H9 (cell line): ENCODE data around the gene PNLIP. TPM values are rescaled to one million over a fixed set of nuclear protein-coding genes. Genes with fewer than 3 reads are reported as not detected.

Source experiments
- DNase-seq: peaks from one replicate; pipeline ENCODE4 v3.0.0-alpha.2; 2017
- H2AFZ ChIP-seq: one replicate; pipeline ENCODE4 v1.6.1; 2013; ENCODE audit warnings: mild to moderate bottlenecking, low read length, control low read depth, moderate library complexity
- H2AK5ac ChIP-seq: 2 replicates; pipeline ENCODE4 v1.6.1; 2013; ENCODE audit warnings: low read length, control low read depth, mixed read lengths; ENCODE audit not compliant: insufficient read length
- H2BK120ac ChIP-seq: one replicate; pipeline ENCODE4 v1.6.1; 2013; ENCODE audit warnings: low read depth, mild to moderate bottlenecking, low read length, control low read depth, inconsistent platforms; ENCODE audit not compliant: poor library complexity, severe bottlenecking
- H2BK12ac ChIP-seq: 2 replicates; pipeline ENCODE4 v1.6.1; 2013; ENCODE audit warnings: low read length, control low read depth, mixed read lengths, low read depth; ENCODE audit not compliant: insufficient read length
- H2BK15ac ChIP-seq: 2 replicates; pipeline ENCODE4 v1.6.1; 2013; ENCODE audit warnings: low read depth, low read length, control low read depth
- H2BK20ac ChIP-seq: one replicate; pipeline ENCODE4 v1.6.1; 2013; ENCODE audit warnings: low read depth, mild to moderate bottlenecking, low read length, control low read depth, inconsistent platforms; ENCODE audit not compliant: poor library complexity, severe bottlenecking
- H2BK5ac ChIP-seq: 2 replicates; pipeline ENCODE4 v1.6.1; 2013; ENCODE audit warnings: low read length, control low read depth, mixed read lengths; ENCODE audit not compliant: insufficient read length
- H3K14ac ChIP-seq: 2 replicates; pipeline ENCODE4 v1.6.1; 2013; ENCODE audit warnings: low read length, control low read depth; ENCODE audit not compliant: insufficient read depth
- H3K18ac ChIP-seq: 2 replicates; pipeline ENCODE4 v1.6.1; 2013; ENCODE audit warnings: low read depth, mild to moderate bottlenecking, mixed read lengths, low read length, control low read depth; ENCODE audit not compliant: insufficient read length
- H3K23ac ChIP-seq: 2 replicates; pipeline ENCODE4 v1.6.1; 2013; ENCODE audit warnings: low read length, control low read depth, mixed read lengths, low read depth; ENCODE audit not compliant: insufficient read length
- H3K23me2 ChIP-seq: 2 replicates; pipeline ENCODE4 v1.6.1; 2013; ENCODE audit warnings: low read depth, mild to moderate bottlenecking, mixed read lengths, low read length, control low read depth; ENCODE audit not compliant: insufficient read length, poor library complexity, severe bottlenecking
- H3K27ac ChIP-seq: 2 replicates; pipeline ENCODE4 v1.5.1; 2013; ENCODE audit warnings: low read length, control low read depth, mixed read lengths, low read depth; ENCODE audit not compliant: insufficient read length
- H3K27me3 ChIP-seq: 2 replicates; pipeline ENCODE4 v1.6.1; 2013; ENCODE audit warnings: low read length, control low read depth, inconsistent platforms; ENCODE audit not compliant: insufficient read depth
- H3K4ac ChIP-seq: 2 replicates; pipeline ENCODE4 v1.6.1; 2013; ENCODE audit warnings: low read depth, mild to moderate bottlenecking, control low read depth, inconsistent platforms, low read length, moderate library complexity
- H3K4me1 ChIP-seq: 2 replicates; pipeline ENCODE4 v1.6.1; 2013; ENCODE audit warnings: low read length, control low read depth, inconsistent platforms; ENCODE audit not compliant: insufficient read depth
- H3K4me2 ChIP-seq: 2 replicates; pipeline ENCODE4 v1.6.1; 2013; ENCODE audit warnings: low read length, control low read depth, mixed read lengths; ENCODE audit not compliant: insufficient read length, insufficient read depth
- H3K56ac ChIP-seq: 2 replicates; pipeline ENCODE4 v1.6.1; 2013; ENCODE audit warnings: low read depth, mild to moderate bottlenecking, mixed read lengths, low read length, control low read depth; ENCODE audit not compliant: insufficient read length
- H3K79me1 ChIP-seq: 2 replicates; pipeline ENCODE4 v1.6.1; 2013; ENCODE audit warnings: low read depth, mild to moderate bottlenecking, moderate library complexity, low read length, control low read depth, inconsistent platforms; ENCODE audit not compliant: insufficient read depth, poor library complexity, severe bottlenecking
- H3K79me2 ChIP-seq: 2 replicates; pipeline ENCODE4 v1.6.1; 2013; ENCODE audit warnings: low read length, control low read depth, inconsistent platforms; ENCODE audit not compliant: insufficient read depth
- H3K9ac ChIP-seq: 2 replicates; pipeline ENCODE4 v1.6.1; 2013; ENCODE audit warnings: low read length, control low read depth, mixed read lengths; ENCODE audit not compliant: insufficient read length; ENCODE audit errors: extremely low read depth
- H3K9me3 ChIP-seq: one replicate; pipeline ENCODE4 v1.6.1; 2013; ENCODE audit warnings: low read depth, low read length, inconsistent platforms; ENCODE audit not compliant: control insufficient read depth
- H3T11ph ChIP-seq: one replicate; pipeline ENCODE4 v1.6.1; 2013; ENCODE audit warnings: mild to moderate bottlenecking, low read length, control low read depth, inconsistent platforms
- H4K20me1 ChIP-seq: one replicate; pipeline ENCODE4 v1.6.1; 2013; ENCODE audit not compliant: control insufficient read depth, insufficient read length, insufficient read depth
- H4K5ac ChIP-seq: 2 replicates; pipeline ENCODE4 v1.6.1; 2013; ENCODE audit warnings: low read depth, mild to moderate bottlenecking, mixed read lengths, low read length, control low read depth; ENCODE audit not compliant: insufficient read length
- H4K8ac ChIP-seq: replicated peaks from 2 replicates; pipeline ENCODE4 v1.6.1; 2013; ENCODE audit warnings: low read length, control low read depth, mixed read lengths, low read depth; ENCODE audit not compliant: insufficient read length
- H4K91ac ChIP-seq: 2 replicates; pipeline ENCODE4 v1.6.1; 2013; ENCODE audit warnings: low read depth, mild to moderate bottlenecking, moderate library complexity, mixed read lengths, low read length, control low read depth; ENCODE audit not compliant: insufficient read length
- H3K27ac Mint-ChIP-seq, 3 experiments: 2 replicates in 2 of 3; 3 replicates in 1 of 3; pipeline ENCODE4 v1.8.0; 2020 to 2021; ENCODE audit warnings: mixed read lengths in 3 of 3, mild to moderate bottlenecking in 1 of 3, moderate library complexity in 1 of 3
- H3K27me3 Mint-ChIP-seq: 2 replicates; pipeline ENCODE4 v1.8.0; 2021; ENCODE audit warnings: low read depth, mild to moderate bottlenecking, moderate library complexity, mixed read lengths
- H3K36me3 Mint-ChIP-seq, 3 experiments: 2 replicates in 2 of 3; 3 replicates in 1 of 3; pipeline ENCODE4 v1.8.0; 2020 to 2021; ENCODE audit warnings: low read depth in 3 of 3, mixed read lengths in 3 of 3; ENCODE audit not compliant: insufficient read depth in 1 of 3
- H3K4me1 Mint-ChIP-seq, 2 experiments: 2 replicates each; pipeline ENCODE4 v1.8.0; 2020; ENCODE audit warnings: mixed read lengths in 2 of 2
- H3K4me3 Mint-ChIP-seq, 2 experiments: 2 replicates in 1 of 2; 3 replicates in 1 of 2; pipeline ENCODE4 v1.8.0; 2020 to 2021; ENCODE audit warnings: mild to moderate bottlenecking in 2 of 2, mixed read lengths in 2 of 2, moderate library complexity in 1 of 2
- H3K9me3 Mint-ChIP-seq, 2 experiments: 2 replicates in 1 of 2; 3 replicates in 1 of 2; pipeline ENCODE4 v1.8.0; 2020; ENCODE audit warnings: mild to moderate bottlenecking in 2 of 2, mixed read lengths in 2 of 2, moderate library complexity in 1 of 2
- WGBS: extraction: QIAGEN DNeasy Blood & Tissue Kit; methylation state at CpG from one replicate; pipeline ENCODE4 v1.1.7; 2013; ENCODE audit warnings: missing lambda C conversion rate, low lambda C conversion rate, mixed read lengths; ENCODE audit not compliant: insufficient read length; ENCODE audit errors: extremely low coverage; 5-methylcytosine and 5-hydroxymethylcytosine counted together
- total RNA-seq: library from RNA; stranded (reverse); gene quantifications from 2 replicates; pipeline ENCODE4 v1.2.1, GENCODE V29; 2021
- TF ChIP-seq, protein P1 (sequence below): fragments of 200-600 bp; sonication (generic); conservative IDR thresholded peaks from 3 replicates; pipeline ENCODE4 v1.8.0; 2021; ENCODE audit warnings: antibody characterized with exemption, mild to moderate bottlenecking

PNLIP gene
- total RNA-seq, 1 experiment from 2014 or later = not detected

DNA sequence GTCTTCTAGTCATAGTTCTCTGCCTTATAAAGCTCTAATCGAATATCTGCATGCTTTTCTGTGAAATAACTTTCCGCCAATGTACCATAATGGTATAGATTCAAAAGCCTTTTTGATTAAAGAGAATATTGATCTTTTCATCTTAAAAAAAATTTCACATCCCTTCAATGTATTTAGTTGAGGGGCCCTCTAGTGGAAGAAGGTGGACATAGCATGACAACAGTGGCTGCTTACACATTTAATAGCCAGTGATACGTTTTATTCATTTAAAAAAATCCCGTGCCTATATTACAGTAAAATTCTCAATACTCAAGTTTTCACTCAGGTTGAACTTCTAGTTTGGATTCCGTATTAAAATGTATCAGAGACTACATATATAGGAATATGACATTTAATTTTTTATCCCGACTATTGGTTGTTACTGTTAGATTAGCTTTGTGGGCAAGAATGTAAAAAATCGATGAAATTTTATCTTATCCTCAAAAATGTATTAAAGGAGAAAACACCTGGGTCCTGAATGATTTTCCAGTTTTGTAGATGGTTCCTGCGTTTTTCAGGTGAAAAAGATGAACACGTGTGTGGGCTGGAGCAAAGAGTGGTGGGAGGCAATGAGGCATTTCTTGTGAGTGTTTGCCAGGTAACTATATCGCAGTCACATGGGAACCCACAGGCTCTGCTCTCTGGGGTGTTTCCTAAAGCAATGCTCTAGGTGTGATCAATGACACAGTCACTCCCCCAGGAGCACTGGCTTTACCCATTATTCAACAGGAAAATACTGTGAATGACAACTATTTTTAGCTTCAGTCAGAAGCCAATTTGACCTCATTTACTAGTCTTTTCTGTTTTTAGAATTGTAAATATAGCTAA is 24.1 kb upstream of the PNLIP start:
- Histone ChIP-seq H3K27ac (no peak overlapping the region), H4K91ac (no peak overlapping the region), H2BK15ac (no peak overlapping the region), H3K56ac (no peak overlapping the region), H3K4ac (no peak overlapping the region), H3K18ac (no peak overlapping the region), H4K5ac (no peak overlapping the region), H2BK120ac (no peak overlapping the region), H3K23ac (no peak overlapping the region), H3K27me3 (no peaks in the 10 kb centered on the region), H3T11ph (no peak overlapping the region), H2AK5ac (no peak overlapping the region), H3K23me2 (no peaks in the 10 kb centered on the region), H2BK20ac (no peak overlapping the region), H3K9ac (no peak overlapping the region), H3K14ac (no peak overlapping the region), H2BK5ac (no peak overlapping the region), H3K79me1 (no peaks in the 10 kb centered on the region), H2AFZ (no peak overlapping the region), H4K8ac (no peak overlapping the region), H3K79me2 (no peaks in the 10 kb centered on the region), H3K9me3 (no peaks in the 10 kb centered on the region), H3K4me1 (no peaks in the 10 kb centered on the region), H3K4me2 (no peak overlapping the region), H4K20me1 (no peaks in the 10 kb centered on the region), H2BK12ac (no peak overlapping the region)
- TF ChIP-seq, protein P1, sequence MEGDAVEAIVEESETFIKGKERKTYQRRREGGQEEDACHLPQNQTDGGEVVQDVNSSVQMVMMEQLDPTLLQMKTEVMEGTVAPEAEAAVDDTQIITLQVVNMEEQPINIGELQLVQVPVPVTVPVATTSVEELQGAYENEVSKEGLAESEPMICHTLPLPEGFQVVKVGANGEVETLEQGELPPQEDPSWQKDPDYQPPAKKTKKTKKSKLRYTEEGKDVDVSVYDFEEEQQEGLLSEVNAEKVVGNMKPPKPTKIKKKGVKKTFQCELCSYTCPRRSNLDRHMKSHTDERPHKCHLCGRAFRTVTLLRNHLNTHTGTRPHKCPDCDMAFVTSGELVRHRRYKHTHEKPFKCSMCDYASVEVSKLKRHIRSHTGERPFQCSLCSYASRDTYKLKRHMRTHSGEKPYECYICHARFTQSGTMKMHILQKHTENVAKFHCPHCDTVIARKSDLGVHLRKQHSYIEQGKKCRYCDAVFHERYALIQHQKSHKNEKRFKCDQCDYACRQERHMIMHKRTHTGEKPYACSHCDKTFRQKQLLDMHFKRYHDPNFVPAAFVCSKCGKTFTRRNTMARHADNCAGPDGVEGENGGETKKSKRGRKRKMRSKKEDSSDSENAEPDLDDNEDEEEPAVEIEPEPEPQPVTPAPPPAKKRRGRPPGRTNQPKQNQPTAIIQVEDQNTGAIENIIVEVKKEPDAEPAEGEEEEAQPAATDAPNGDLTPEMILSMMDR = peak; percentile 88
- Mint-ChIP-seq H3K27me3 (no peaks in the 10 kb centered on the region), H3K9me3 (no peaks in the 10 kb centered on the region), H3K27ac (no peak overlapping the region), H3K4me3 (no peak overlapping the region), H3K36me3 (no peaks in the 10 kb centered on the region; a peak in 1 of 7 replicates), H3K4me1 (peaks cover 2 to 4% of the 10 kb centered on the region in 2 experiments; a peak in 3 of 4 replicates)
- no peak for DNase-seq
- no CpG with 5 or more reads among the region's 10 CpGs for WGBS
